ENCODE data around the gene DDX21.

DDX21 gene

GRCh38 chr10:69033256-69033655 is 77.3 kb downstream of the DDX21 start:
- Histone ChIP-seq H2AFZ (ENCODE audit: low read depth) (no peak overlapping the region), H3K9ac (no peak overlapping the region), H3K36me3 (ENCODE audit: insufficient read depth) (no peaks in the 10 kb centered on the region), H3K79me2 (ENCODE audit: insufficient read depth, low read depth) (no peaks in the 10 kb centered on the region), H4K20me1 (ENCODE audit: insufficient read depth) (no peaks in the 10 kb centered on the region), H3K4me3 (IDR thresholded peaks at IDR 0.05; ENCODE audit: insufficient read depth, low read depth, low read length) (no peak overlapping the region), H3K4me1 (ENCODE audit: low read depth, poor library complexity, severe bottlenecking) (no peaks in the 10 kb centered on the region), H3K4me2 (no peak overlapping the region), H3K27ac (no peak overlapping the region), H3K27me3 (ENCODE audit: insufficient read depth, low read depth) (no peaks in the 10 kb centered on the region)
- no peak for TF ChIP-seq CTCF (conservative IDR thresholded peaks at IDR 0.05; ENCODE audit: low read depth, low read length)
